Vagina (tissue), 2 donors: ENCODE data around the gene COL6A5.

Source experiments
- POLR2A ChIP-seq, 2 donors: fragments of 450-650 bp; IDR thresholded peaks; one replicate each; pipeline ENCODE4 v1.6.1; 2017; ENCODE audit warnings: antibody characterized with exemption in 2 of 2, mild to moderate bottlenecking in 2 of 2, moderate library complexity in 2 of 2
- POLR2AphosphoS5 ChIP-seq, 2 donors: sonication (generic); formaldehyde crosslinking; IDR thresholded peaks; one replicate each; pipeline ENCODE4 v1.9.0; 2017; ENCODE audit warnings: antibody characterized with exemption in 2 of 2, mild to moderate bottlenecking in 2 of 2, low read depth in 1 of 2; ENCODE audit not compliant: insufficient read depth in 1 of 2
- TF ChIP-seq, protein P1 (sequence below), 3 experiments: fragments of 450-650 bp in 2 of 3; fragments of 200-600 bp in 1 of 3; sonication (generic) in 1 of 3; IDR thresholded peaks; one replicate each; pipeline ENCODE4 v1.5.1; 2017 to 2019; ENCODE audit warnings: antibody characterized with exemption in 3 of 3, mild to moderate bottlenecking in 2 of 3, moderate library complexity in 2 of 3

DNA sequence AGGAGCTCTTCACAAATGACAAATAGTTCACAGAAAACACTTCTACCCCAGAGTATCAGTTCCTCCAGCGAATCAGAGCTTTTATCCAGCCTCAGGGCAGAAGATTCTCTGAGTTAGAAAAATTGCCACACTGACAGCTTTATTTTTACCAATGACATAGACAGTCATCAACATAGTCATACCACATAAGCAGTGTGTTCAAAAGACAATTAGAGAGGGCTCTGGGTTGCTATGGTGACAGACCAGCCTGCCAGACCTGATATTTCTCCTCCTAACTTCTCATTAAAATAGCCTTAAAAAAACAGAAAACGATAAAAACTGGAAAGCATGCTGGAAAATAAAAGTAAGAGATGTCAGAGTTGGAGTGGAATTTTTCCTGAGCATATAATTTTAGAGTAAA lies 45.9 kb upstream of the COL6A5 start:
- TF ChIP-seq, protein P1, sequence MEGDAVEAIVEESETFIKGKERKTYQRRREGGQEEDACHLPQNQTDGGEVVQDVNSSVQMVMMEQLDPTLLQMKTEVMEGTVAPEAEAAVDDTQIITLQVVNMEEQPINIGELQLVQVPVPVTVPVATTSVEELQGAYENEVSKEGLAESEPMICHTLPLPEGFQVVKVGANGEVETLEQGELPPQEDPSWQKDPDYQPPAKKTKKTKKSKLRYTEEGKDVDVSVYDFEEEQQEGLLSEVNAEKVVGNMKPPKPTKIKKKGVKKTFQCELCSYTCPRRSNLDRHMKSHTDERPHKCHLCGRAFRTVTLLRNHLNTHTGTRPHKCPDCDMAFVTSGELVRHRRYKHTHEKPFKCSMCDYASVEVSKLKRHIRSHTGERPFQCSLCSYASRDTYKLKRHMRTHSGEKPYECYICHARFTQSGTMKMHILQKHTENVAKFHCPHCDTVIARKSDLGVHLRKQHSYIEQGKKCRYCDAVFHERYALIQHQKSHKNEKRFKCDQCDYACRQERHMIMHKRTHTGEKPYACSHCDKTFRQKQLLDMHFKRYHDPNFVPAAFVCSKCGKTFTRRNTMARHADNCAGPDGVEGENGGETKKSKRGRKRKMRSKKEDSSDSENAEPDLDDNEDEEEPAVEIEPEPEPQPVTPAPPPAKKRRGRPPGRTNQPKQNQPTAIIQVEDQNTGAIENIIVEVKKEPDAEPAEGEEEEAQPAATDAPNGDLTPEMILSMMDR (IDR thresholded peaks at IDR 0.05) = no peak
- TF ChIP-seq POLR2A (IDR thresholded peaks at IDR 0.05) = no peak
- no peak for TF ChIP-seq POLR2AphosphoS5 (IDR thresholded peaks at IDR 0.05; ENCODE audit: insufficient read depth in 1 of 2, low read depth in 1 of 2)
